ENCODE results near the gene TMEM86A.

GRCh38 chr11:18743365-18743764, 44.8 kb downstream of the TMEM86A start:
- TF ChIP-seq CTCF (IDR thresholded peaks at IDR 0.05), result no peak
- no peak for TF ChIP-seq POLR2A (IDR thresholded peaks at IDR 0.05)

Data from Peyer's patch (tissue), 4 donors.